Lower leg skin (tissue), 3 donors: Measurements from ENCODE around the gene NLRX1.

Source experiments
- CTCF ChIP-seq, 3 donors: fragments of 450-650 bp; IDR thresholded peaks; one replicate each; pipeline ENCODE4 v1.5.1; 2016; ENCODE audit warnings: antibody characterized with exemption in 3 of 3, mild to moderate bottlenecking in 3 of 3, moderate library complexity in 2 of 3
- POLR2A ChIP-seq, 2 donors: fragments of 450-650 bp; IDR thresholded peaks; one replicate each; pipeline ENCODE4 v1.6.1; 2016 to 2017; ENCODE audit warnings: antibody characterized with exemption in 2 of 2, mild to moderate bottlenecking in 1 of 2, moderate library complexity in 1 of 2

GRCh38 chr11:119193001-119193400 is 24.5 kb downstream of the NLRX1 start:
- TF ChIP-seq CTCF (IDR thresholded peaks at IDR 0.05): no peak
- no peak for TF ChIP-seq POLR2A (IDR thresholded peaks at IDR 0.05)
